Activated CD8-positive, alpha-beta memory T cell treated with anti-CD3 and anti-CD28 coated beads for 24 hours (primary cell): Measurements from ENCODE around the gene MAP3K20.

Experiments
- DNase-seq: peaks from one replicate; pipeline ENCODE4 v3.0.0-alpha.2; 2020

MAP3K20 gene

GRCh38 chr2:173051463-173052215 is 24.0 kb upstream of the MAP3K20 start:
- DNase-seq: no peak

- DNase-seq: no peak
These were observed 22.5 kb upstream of the MAP3K20 start for GRCh38 chr2:173053043-173053699.

DNA sequence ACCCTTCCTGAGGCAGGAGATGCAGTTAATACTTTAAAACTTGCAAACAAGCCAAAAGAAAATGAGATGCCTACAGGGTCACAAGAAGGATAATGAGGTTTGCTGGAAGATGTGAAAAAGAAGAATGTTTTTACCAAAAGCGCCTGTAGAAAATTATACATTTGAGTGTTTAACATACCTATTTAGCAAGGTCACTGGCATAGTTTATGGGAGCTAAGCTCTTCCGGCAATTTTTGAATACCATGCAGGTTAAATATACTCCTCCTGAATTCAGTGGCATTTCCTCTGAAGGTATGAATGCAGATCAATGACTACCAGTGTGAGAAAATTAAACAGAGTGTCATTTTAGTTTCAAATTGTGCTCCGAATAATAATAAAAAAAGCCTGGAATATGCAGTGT is 21.2 kb upstream of the MAP3K20 start:
- DNase-seq: no peak

DNA sequence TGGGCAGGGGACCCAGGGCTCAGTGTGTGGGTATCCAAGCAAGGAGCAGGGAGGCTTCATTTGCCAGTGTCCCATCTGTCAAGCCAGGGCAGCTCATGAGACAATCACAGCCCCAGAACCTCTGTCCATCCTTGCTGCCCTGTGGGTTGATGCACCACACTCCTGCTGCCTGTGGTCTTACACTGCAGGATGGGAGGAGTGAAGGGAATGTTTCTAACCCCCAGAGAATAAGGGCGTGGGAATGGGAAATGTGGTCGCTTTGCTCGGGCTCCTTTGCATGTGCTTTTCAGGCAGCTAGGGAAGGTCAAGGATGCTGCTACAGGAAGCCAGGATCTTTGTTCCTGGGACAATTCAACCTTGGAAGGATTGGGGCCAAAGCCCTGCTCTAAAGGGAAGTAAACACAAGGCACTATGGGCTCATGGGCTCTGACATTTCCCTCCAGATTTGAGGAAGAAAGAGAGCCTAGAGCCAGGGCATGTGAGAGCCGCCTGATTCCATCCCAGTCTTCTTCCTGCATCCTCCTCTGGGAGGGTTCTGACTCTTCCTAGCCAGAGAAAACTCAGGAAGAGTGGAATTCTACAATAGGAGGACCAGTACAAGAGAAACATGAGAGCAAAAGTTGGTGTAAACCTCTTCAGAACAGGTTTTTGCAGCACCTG is 18.8 kb upstream of the MAP3K20 start:
- DNase-seq: no peak

DNA sequence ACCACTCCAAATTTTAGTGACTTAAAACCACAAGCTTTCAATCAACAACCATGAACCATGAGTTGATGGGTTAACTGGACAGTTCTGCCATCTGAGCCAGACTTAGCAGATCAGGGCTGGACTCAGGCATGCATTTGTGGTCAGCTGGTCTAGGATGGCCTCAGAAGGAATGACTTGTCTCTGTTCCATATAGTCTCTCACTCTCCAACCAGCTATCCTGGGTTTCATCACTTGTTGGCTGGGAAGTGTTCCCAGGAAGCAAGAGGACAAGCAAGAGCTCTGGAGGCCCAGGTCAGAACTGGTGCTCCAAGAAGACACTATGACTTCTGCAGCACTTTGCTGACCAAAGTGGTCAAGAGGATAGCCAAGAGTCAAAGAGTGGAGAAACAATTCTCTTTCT is 17.5 kb upstream of the MAP3K20 start:
- no peak for DNase-seq

DNA sequence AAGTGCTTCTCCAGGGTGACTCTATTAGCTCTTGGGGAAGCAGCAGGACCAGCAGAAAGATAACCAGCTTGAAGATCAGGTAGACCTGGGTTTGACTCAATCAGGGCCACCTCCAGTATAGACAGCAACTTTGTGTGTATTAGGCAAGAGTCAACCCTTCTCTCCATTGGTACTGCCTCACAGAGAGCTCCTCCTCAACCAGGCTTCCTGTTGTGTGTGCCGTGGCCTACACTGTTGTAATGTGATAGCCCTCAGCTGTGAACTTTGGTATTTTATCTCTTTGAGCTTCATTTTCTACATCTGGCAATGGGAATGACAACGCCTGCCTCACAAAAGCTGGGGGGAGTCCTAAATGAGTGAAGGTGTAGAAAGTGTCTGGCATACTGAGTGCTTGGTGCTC is 17.0 kb upstream of the MAP3K20 start:
- DNase-seq: no peak

- DNase-seq: no peak
These were observed 16.4 kb upstream of the MAP3K20 start for GRCh38 chr2:173059292-173059691.

- no peak for DNase-seq
These were observed 15.6 kb upstream of the MAP3K20 start for GRCh38 chr2:173059971-173060461.

DNA sequence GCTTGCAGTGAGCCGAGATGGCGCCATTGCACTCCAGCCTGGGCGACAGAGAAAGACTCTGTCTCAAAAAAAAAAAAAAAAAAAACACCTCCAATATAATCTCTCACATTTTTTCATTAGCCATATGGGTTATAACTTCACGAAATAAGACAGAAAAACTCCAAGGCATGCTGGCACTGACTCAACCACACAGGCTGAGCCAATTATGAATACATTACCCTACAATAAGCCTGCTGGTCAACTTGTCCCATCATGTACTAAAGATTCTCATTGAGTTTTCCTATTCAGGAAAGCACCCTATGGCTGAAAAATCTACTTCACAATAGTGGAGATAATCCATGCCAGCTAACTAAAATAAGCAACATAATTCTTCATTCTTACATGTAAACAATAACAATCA is 12.8 kb upstream of the MAP3K20 start:
- DNase-seq: no peak

GRCh38 chr2:173064151-173064805 is 11.4 kb upstream of the MAP3K20 start:
- DNase-seq: no peak

DNA sequence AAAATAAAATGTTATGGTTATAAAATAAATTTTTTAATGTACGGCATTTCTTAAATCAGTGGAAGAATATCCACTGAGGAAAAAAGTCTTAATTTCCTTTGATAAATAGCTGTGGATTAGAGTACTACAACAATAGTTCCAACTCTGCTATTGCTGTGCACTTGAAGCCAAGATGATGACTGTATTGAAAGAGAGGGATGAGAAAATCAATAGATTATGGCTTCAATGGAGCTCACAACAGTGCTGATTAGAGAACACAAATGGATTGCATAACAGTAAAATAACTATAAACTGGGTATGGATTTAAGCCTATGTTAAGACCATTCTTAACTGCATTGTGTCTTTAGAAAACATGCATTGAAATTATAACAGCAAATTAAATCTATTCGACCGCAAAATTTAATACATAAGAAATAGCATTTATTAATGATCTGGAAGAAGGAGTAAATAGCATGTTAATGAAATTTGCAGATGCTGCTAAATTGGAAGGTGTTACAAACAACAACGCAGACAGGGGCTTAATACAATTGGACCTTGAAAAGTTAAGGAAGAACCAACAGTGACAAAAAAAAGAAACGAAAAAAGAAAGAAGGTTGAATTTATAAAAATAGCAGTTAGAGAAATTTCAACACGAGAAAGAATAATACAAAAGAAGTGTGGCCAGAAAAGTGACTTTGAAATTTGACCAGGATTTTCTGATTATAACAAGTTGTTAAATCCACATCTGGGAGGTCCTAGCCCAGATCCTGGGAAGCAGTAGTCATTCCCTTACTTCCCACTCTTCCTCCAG is 8.6 kb upstream of the MAP3K20 start:
- no peak for DNase-seq

- no peak for DNase-seq
These were observed 428 bp upstream of the MAP3K20 start for GRCh38 chr2:173075056-173075780.

DNA sequence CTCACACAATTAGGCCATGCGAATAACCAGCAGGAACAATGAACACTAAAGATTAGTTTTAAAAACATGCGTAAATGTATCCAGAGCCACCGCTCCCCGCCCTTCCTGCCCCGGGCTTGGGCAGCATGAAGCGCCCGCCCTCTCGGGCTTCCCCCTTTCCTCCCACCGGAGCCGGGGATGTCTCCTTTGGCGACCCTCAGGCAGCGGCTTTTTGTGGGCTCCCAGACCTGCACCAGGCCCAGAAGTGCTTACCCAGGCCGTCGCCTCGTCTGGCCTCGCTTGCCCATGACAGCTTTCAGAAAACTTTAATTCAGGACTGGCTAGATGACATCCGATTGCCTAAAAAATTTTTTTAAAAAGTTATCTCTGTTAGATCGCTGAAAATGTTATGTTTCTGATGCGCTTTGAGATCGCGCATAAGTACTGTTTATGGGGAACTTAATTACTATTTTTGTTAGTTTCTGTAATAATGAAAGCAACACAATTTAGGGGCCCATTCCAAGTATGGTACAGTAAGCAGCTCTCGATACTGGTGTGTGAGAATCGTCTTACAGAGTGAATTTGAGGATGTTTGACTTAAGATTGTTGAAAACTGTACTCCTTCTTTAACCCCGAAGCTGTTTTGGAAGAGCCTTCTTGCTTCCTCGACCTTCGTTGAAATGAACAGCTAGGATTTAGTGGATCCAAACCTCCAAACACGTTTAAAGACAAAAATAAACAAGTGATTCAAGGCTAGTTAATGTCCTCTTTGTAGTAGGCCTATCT is 1.1 kb downstream of the MAP3K20 start:
- peak; percentile 72 for DNase-seq

DNA sequence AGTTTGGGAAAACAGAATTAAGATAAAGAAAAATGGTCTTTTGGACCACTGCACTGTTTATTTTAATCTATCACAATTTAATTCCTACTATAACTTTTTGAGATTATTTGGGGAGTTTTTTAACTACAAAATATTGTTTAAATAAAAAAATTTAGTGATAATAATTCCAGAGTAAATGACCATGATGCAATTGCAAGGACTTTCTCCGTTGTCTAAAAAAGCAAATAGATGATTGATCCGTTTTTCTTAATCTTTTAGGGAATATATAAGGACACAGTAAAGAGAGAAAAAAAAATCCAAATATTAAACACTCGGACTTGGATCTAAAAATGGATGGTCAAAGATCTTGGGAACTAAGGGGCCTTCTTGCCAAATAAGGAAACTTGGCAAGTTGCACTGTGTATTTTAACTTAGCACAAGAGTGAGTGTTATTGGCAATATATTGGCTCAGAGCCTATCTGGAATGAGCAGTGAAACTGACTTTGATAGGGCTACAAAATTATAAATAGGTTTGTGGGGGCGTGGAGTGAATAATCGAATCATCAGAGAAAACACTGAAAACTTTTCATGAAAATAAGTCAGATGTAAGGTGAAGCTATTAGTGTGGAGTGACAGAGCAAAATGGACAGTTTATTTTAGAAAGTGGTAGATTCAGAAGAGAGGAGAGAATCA is 2.0 kb downstream of the MAP3K20 start:
- no peak for DNase-seq

- no peak for DNase-seq
These were observed 3.5 kb downstream of the MAP3K20 start for GRCh38 chr2:173079141-173079540.

GRCh38 chr2:173079973-173080860 is 4.6 kb downstream of the MAP3K20 start:
- DNase-seq: no peak

DNA sequence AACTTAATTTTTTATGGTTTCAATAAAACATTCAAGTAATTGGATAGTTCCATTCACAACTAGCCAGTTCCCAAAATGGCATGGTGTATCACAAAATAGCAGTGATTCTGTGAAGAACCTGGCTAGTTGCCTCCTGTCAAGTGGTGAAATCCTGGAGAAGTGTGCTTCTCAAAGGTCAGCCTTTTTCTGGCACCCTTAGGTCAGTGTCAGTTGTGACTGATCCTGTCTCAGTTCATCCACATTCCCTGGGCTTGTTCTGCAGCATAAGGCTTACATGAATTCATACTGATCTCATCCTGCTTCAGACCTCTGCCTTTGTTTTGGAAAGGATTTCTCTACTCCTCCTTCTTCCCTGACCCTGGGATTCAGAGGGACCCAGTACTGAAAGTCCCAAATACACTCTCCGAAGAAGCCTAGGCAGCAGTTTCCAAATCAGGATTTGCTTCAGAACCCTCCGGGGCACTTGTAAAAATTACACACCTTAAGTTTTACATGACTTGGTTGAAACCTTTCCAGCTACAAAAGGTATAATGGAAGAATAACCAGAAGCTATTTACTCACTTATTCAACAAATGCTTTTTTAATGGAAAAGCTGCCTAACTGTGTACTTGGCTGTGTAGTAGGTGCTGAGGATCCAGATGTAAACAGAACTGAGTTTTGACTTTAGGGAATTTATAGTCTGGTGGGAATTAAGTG is 11.0 kb downstream of the MAP3K20 start:
- DNase-seq: no peak

DNA sequence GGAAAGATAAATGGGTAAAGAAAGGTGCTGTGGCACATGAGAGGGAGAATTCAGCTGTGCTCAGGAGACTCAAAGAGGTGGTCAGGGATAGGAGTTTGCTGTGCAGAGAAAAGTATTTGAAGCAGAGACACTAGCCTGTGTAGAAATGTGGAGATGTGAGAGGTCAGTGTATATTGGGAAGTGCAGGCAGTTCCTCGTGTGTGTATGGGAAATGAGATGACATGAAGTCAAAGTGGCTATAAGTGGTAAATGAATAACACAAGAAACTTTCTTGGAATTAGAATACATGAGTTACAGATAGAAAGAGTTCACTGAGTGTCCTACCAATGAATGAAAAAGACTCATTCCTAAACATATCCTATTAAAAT is 11.6 kb downstream of the MAP3K20 start:
- DNase-seq: no peak
